HG03159 (cell line): ENCODE results near the gene WDR33.
A peak's percentile ranks its signal among the peaks of the same experiment; 100 is the strongest.

Source experiments
- ATAC-seq: cut with Tn5 transposase; IDR thresholded peaks from one replicate; pipeline ENCODE4 v1.9.1; 2021; ENCODE audit warnings: mild to moderate bottlenecking, moderate library complexity; ENCODE audit not compliant: unreplicated experiment

The WDR33 gene

GRCh38 chr2:127769587-127769986, 41.4 kb downstream of the WDR33 start:
- ATAC-seq: no peak

DNA sequence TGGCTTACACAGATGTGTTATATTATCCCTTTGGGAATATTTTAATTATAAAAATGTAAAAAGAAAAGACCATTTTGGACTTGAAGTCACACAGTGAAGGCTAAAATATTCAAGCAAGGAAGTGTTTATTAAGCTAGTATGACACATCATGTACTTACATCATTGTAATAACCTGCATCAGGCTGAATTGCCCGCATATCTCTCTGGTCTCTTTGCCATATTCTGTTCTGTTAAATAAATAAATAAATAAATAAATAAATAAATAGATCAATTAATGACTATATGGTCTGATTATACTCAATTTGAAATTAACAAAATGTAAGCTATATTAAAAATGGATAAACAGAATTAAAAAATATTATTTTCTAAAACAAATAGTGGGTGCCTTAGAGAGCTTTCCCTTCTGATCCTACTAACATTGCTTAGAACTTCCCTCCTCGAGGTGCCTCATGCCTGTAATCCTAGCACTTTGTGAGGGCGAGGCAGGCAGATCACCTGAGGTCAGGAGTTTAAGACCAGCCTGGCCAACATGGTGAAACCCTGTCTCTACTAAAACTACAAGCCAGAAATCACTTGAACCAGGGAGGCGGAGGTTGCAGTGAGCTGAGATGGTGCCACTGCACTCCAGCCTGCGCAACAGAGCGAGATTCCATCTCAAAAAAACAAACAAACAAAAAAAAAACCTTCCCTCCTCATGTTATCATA, 42.0 kb downstream of the WDR33 start:
- no peak for ATAC-seq

DNA sequence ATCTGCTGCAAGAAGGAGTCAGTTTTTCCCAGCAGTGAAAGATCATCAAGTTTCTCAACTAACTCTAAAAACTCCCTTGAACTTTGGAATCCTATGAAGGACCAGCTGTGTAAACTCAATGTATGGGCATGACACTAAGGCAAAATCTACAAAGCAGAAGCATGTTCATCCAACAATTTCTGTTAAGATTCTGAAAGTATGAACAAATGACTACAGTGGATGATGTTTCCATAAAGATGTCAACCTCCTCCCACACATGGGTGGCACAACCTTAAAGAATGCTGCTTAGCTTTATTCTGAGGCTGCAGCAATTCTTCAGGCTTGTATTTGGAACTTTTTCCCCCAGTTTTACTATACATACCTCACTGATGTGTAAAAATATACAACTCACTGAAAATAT, 47.2 kb downstream of the WDR33 start:
- ATAC-seq: no peak

- no peak for ATAC-seq
Observed at GRCh38 chr2:127762846-127763245, 48.1 kb downstream of the WDR33 start.

- ATAC-seq: no peak
Observed at GRCh38 chr2:127762441-127762840, 48.5 kb downstream of the WDR33 start.

- no peak for ATAC-seq
Observed at GRCh38 chr2:127759931-127760330, 51.0 kb downstream of the WDR33 start.

- no peak for ATAC-seq
Observed at GRCh38 chr2:127754186-127754585, 56.8 kb downstream of the WDR33 start.

DNA sequence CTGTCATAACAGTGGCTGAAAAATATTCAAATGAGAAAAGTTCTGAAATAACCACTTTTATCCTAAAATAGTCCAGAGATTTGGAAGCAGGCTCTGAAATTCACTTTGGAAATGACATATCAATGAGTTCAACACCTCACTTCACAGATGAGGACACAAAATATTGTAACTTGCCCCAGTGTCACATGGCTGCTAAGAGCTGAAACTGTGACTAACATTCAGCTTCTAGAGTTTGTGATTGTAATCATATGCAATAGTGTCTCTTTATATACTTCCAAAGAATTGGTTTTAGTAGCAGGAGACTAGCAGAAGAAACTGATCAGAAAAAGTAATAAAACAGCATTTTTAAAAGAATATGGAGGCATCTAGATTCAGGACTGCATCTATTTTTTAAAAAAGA, 57.6 kb downstream of the WDR33 start:
- ATAC-seq: no peak

GRCh38 chr2:127749537-127749936, 61.4 kb downstream of the WDR33 start:
- peak; percentile 99 for ATAC-seq

DNA sequence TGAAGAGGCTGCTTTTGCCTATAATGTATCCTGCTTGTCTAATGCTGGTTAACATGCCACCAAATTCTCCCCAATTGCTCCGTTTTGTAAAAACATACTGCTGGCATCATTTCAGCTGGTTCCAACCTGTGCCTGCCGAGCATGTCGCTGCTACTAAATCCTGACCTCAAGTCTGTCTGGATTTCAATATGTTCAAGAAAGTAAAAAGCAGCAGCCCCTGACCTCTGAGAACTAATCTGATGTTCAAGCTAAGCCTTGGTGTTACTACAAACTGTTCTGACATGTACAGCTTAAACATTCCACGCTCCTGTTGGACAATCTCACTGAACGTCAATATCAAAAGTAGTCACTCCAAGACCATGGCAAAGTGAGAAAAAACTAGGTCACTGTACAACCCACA, 63.4 kb downstream of the WDR33 start:
- ATAC-seq: no peak

DNA sequence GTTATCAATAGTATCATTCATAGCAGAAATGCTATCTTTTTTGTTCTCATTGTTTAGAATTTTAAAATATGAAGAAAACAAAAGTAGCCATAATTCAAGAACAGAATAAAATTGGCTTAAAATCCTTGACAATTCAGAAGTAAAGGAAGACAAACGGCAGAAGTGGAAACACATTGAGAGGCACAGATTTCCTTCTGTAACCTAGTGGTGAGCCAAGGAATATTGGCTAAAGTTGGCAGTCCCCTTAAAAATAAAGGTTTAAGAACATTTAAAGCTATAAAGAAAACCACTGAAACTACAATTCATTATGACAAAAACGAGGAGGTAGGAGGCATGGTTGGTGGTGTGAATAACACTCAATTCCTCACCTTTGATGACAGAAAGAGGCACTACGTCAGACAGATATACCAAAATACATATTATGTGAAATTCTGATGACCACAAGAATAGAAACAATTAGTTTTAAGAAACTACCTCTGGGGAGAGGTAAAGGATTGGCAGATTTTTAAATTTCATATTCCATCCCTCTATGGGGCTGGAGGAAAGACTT, 67.4 kb downstream of the WDR33 start:
- ATAC-seq: no peak

DNA sequence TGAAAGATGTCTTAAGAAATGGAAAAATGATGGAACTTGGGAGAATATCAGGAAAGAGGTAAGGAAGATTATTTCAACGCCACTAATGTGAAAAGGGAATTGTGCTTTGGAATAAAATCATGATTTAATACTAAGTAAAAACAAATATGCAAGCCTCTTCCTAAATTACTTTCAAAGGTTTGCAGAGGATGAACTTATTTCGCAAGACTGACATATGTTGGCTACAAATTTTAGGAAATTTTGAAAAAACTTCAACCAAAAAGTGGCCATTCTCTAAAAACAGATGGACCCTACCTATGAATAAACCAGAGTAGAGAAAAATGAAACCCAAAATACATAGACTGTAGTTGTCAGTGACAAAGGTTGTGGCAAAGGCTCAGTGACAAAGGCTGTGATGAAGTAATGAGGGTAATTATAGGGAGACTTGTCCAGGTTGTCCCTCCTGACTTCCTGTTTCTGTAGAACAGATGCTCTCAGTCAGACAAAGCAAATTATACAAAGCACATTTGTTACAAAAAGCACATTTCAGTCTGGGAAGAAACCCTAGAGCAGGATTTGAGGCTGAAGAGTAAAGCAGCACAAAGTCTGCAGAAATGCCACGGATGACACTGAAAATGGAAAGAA, 70.2 kb downstream of the WDR33 start:
- no peak for ATAC-seq

DNA sequence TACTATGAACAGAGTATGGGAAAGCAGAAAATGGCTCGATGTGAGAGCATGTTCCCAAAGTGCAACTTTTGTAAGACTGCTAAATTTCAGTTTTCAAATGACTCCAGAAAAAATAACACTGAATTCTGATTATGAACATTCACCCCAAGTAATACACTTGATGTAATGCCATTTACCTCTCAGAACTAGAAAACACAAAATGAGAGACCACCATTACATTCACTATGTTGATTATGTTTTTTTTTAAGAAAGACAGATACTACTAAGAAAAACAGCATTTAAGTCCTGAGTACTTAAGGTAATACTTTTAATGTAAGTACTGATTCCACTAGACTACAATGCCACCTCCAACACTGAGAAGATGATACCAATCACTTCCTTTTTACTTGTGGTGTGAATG, 71.2 kb downstream of the WDR33 start:
- ATAC-seq: no peak

DNA sequence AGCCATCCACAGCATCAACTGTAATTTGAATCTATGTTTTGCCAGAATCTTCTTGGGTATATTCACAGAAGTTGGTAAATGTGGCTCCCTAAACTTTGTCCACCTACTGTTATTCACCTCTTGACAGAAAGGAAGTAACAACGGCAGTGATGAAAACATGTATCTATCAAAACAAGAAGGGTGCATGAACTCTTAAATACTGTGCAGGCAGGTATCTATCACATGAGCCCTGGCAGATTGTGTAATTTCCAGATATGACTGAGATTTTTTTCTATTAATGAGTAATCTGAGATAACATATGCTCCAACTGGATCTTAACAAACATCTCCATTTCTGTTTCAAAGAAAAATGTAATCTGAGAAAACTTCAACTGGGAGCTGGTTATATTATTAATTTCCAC, 73.1 kb downstream of the WDR33 start:
- ATAC-seq: no peak

DNA sequence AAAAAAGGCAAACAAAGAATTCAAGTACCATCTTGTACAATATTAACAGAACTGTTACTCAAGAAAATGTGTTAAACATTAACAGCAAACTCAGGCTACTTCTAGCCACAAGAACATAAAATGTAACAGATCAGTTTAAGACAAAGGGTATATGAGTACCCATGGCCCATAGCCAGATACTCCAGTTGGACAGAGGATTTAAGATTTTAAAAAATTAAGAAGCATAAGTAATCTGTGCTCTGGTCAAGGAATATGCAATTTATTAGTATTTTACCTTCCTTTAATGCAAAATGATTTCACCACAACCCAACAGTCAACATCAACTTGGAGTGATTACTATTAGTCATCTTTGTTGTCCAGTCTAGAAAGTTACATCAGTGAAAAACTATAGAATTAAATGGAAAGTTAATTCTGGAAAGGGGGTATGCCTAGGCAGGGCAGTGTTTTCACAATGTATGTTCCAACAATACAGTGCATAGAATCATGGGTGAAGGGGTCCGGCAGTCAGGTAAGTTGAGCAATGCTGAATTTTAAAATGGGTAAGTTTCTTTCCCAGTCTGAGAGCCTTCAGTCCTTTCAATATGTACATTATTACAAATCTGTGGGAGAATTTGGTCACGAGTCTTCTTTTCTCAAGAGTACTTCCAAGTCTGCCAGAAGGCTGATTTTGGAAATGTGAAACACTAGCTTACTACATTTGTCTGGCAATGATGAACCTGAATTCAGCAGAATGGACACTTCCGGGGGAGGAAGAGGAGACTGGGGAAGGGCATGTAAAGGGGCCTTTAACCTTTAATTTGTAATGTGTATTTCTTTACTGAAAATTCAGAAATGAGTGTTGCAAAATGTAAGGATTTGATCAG, 75.2 kb downstream of the WDR33 start:
- peak; percentile 70 for ATAC-seq

- no peak for ATAC-seq
Observed at GRCh38 chr2:127735044-127735443, 75.9 kb downstream of the WDR33 start.

- ATAC-seq: no peak
Observed at GRCh38 chr2:127733816-127734537, 77.0 kb downstream of the WDR33 start.

GRCh38 chr2:127733113-127733815, 77.7 kb downstream of the WDR33 start:
- ATAC-seq: no peak

GRCh38 chr2:127726158-127726880, 84.7 kb downstream of the WDR33 start:
- ATAC-seq: no peak

DNA sequence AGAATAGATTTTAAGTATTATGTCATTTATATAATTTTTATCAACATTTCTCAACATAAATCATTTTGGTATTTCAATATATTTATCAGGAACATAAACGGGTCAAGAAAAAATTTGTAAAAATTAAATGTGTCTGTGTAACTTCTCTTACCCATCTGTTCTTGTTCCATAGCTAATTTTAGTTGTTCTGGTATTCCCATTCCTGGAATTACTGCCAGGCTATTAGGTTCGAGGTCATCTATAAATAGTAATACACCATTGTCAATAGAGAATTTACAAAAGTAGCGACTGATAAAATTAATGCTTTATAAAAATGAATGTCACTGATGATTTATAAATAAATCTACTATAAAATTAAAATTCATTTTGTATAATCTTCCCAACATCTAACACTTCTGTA, 88.2 kb downstream of the WDR33 start:
- no peak for ATAC-seq
